ENCODE measurements around the gene RASGRP4.

DNA sequence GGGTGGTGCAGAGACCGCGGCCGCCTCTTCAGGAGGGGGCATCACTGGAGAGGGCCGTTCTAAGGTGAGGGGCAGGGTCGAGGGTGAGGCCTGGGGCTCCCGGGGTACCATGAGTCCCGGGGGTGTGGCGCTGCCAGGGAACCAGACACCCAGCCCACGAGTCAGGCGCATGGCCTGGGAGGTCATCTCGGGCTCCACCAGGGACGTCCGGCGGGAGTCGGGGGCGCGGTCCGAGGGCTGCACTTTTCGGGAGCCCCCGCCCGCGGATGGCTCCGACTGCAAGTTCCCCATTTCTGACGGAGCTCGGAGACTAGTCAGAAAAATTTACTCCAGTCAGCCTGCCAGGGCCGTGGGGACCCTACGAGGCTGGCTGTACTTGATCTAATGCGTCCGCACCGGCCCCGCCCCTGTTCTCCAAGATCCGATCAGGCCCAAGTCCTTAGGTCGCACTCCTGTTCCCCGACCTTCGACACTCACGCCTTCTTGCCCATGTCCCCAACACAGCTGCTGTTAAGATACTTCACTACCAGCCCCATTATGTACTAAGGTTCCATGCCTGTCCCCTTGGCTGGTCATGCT lies 39.0 kb downstream of the RASGRP4 start:
- TF ChIP-seq RAD21 (conservative IDR thresholded peaks at IDR 0.05 in 1 of 2, IDR thresholded peaks at IDR 0.05 in 1 of 2) (no peak), PHF8 (IDR thresholded peaks at IDR 0.05; ENCODE audit: borderline replicate concordance, low read depth) (no peak), BHLHE40 (IDR thresholded peaks at IDR 0.05; ENCODE audit: low read depth, low read length) (no peak)
- TF ChIP-seq, protein P1, sequence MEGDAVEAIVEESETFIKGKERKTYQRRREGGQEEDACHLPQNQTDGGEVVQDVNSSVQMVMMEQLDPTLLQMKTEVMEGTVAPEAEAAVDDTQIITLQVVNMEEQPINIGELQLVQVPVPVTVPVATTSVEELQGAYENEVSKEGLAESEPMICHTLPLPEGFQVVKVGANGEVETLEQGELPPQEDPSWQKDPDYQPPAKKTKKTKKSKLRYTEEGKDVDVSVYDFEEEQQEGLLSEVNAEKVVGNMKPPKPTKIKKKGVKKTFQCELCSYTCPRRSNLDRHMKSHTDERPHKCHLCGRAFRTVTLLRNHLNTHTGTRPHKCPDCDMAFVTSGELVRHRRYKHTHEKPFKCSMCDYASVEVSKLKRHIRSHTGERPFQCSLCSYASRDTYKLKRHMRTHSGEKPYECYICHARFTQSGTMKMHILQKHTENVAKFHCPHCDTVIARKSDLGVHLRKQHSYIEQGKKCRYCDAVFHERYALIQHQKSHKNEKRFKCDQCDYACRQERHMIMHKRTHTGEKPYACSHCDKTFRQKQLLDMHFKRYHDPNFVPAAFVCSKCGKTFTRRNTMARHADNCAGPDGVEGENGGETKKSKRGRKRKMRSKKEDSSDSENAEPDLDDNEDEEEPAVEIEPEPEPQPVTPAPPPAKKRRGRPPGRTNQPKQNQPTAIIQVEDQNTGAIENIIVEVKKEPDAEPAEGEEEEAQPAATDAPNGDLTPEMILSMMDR (IDR thresholded peaks at IDR 0.05): no peak
- TF ChIP-seq, protein P2, sequence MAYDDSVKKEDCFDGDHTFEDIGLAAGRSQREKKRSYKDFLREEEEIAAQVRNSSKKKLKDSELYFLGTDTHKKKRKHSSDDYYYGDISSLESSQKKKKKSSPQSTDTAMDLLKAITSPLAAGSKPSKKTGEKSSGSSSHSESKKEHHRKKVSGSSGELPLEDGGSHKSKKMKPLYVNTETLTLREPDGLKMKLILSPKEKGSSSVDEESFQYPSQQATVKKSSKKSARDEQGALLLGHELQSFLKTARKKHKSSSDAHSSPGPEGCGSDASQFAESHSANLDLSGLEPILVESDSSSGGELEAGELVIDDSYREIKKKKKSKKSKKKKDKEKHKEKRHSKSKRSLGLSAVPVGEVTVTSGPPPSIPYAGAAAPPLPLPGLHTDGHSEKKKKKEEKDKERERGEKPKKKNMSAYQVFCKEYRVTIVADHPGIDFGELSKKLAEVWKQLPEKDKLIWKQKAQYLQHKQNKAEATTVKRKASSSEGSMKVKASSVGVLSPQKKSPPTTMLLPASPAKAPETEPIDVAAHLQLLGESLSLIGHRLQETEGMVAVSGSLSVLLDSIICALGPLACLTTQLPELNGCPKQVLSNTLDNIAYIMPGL (CRISPR knock-in tag; IDR thresholded peaks at IDR 0.05; ENCODE audit: borderline replicate concordance): no peak

Measured in A549 (cell line).